DND-41 (cell line): Measurements from ENCODE around the gene ARHGAP20.

Source experiments
- EZH2 ChIP-seq: IDR thresholded peaks from 3 replicates; pipeline ENCODE4 v1.6.1; 2012; ENCODE audit warnings: borderline replicate concordance, low read depth, mild to moderate bottlenecking, moderate library complexity, low read length, inconsistent platforms; ENCODE audit not compliant: severe bottlenecking
- TF ChIP-seq, protein P1 (sequence below): IDR thresholded peaks from 2 replicates; pipeline ENCODE4 v1.5.1; 2012; ENCODE audit warnings: borderline replicate concordance, low read length, moderate library complexity, mild to moderate bottlenecking; ENCODE audit not compliant: poor library complexity, severe bottlenecking; ENCODE audit errors: extremely low read depth

DNA sequence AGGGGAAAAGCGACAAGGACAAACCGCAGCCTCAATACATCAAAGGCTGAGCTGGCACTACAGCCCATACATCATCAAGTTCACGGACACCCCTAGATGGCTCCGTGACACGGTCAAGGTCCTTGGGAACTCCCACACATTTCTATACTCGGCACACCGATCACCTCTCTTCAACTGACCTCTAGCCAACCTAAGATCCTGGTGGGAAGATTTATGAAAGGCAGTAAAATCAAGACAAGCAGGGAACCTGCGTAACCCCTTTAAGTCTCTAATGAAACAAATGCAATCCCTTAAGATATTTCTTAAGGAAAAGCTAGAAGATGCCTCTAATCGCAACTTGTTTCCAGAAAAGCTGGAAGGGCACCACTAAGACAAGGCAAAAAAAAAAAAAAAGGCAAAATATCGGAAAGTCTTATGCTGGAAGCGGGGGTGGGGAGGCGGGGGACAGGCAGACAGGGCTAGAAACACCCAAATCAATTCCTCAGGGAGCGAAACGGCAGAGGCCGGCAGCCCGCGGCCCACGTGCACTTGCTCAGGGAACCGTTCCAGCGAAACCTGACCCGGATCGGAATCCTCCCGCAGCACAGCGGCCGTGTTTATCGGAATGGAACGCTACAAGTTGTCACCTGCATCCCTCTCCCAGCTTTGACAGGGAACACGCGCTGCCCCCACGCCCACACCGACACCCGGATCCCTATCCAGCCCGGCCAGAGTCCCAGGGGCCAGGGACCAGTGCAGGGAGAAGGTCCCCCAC lies 1.4 kb downstream of the ARHGAP20 start:
- TF ChIP-seq, protein P1, sequence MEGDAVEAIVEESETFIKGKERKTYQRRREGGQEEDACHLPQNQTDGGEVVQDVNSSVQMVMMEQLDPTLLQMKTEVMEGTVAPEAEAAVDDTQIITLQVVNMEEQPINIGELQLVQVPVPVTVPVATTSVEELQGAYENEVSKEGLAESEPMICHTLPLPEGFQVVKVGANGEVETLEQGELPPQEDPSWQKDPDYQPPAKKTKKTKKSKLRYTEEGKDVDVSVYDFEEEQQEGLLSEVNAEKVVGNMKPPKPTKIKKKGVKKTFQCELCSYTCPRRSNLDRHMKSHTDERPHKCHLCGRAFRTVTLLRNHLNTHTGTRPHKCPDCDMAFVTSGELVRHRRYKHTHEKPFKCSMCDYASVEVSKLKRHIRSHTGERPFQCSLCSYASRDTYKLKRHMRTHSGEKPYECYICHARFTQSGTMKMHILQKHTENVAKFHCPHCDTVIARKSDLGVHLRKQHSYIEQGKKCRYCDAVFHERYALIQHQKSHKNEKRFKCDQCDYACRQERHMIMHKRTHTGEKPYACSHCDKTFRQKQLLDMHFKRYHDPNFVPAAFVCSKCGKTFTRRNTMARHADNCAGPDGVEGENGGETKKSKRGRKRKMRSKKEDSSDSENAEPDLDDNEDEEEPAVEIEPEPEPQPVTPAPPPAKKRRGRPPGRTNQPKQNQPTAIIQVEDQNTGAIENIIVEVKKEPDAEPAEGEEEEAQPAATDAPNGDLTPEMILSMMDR: no peak
- TF ChIP-seq EZH2: no peak
